Left ventricle myocardium inferior (tissue), 1 donor: ENCODE results near the gene SLC13A4. TPM values are rescaled to one million over a fixed set of nuclear protein-coding genes. Genes with fewer than 3 reads are reported as not detected.

Source experiments
- DNase-seq: peaks from one replicate; pipeline ENCODE4 v3.0.0-alpha.2; 2020
- H3K27ac ChIP-seq: fragments of 200-600 bp; replicated peaks from 2 replicates; pipeline ENCODE4 v1.8.0; 2021
- H3K27me3 ChIP-seq: fragments of 200-600 bp; 2 replicates; pipeline ENCODE4 v1.8.0; 2021; ENCODE audit warnings: low read depth
- H3K36me3 ChIP-seq: fragments of 200-600 bp; 2 replicates; pipeline ENCODE4 v1.8.0; 2021
- H3K4me1 ChIP-seq: fragments of 200-600 bp; 2 replicates; pipeline ENCODE4 v1.8.0; 2021
- H3K4me3 ChIP-seq: fragments of 200-600 bp; 2 replicates; pipeline ENCODE4 v1.8.0; 2021; ENCODE audit warnings: mild to moderate bottlenecking, moderate library complexity
- H3K9me3 ChIP-seq: fragments of 200-600 bp; replicated peaks from 2 replicates; pipeline ENCODE4 v1.8.0; 2021
- intact Hi-C: fragments of 100-400 bp; cut with micrococcal nuclease; formaldehyde crosslinking; loops from one replicate; pipeline ENCODE4 v1.11.0; 2022
- total RNA-seq: library from RNA; stranded (reverse); fragmentation: NEBNext Ultra II Directional; extraction: Animal tissue kit (Norgen Biotek cat#: 25700); gene quantifications from one replicate; pipeline ENCODE4 v1.2.1, GENCODE V29; 2021
- TF ChIP-seq, protein P1 (sequence below): fragments of 200-600 bp; IDR thresholded peaks from 2 replicates; pipeline ENCODE4 v1.8.0; 2021; ENCODE audit warnings: antibody characterized with exemption, mild to moderate bottlenecking, borderline replicate concordance
- donor health status: DM: no; HTN: yes; CAD: no; lungs with severe emphysema.

Gene SLC13A4
- total RNA-seq, 1 donor from 2014 or later = 0.44 TPM

DNA sequence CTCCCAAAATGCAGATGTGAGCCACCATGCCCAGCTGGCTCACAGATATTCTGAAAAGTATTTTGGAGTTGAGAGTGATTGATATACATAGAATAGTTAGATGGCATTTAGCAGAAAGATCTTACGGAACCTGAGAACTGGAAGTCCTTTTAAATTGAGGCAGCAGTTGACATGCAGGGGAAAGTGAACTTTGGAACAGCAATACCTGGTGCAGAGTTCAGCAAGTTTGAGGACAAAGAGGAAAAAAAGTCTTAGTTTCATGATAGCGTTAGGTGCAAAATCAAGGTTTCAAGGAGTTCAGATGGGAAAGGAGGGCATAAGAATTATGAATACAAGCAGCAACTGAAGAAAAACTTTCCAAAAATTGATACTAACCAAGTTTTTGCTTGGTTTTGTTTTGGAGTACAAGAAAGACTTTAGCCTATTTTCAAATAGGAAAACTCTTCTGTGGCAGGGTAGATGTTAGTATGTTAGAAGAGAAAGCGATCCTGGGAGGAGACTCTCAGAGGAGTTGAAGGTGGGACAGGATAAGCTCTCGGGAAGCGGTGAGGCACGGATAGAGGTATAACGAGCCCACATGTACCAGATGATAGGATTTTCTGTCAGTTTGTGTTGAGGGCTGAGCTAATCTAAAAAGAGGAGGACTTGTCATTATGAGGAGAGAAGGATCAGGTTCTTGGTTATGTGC lies 93.7 kb downstream of the SLC13A4 start:
- no peak for DNase-seq
- Histone ChIP-seq H3K27ac (no peak overlapping the region), H3K9me3 (no peaks in the 10 kb centered on the region), H3K4me3 (no peak overlapping the region), H3K36me3 (peaks cover 89% of the 10 kb centered on the region), H3K27me3 (no peaks in the 10 kb centered on the region), H3K4me1 (no peaks in the 10 kb centered on the region)
- TF ChIP-seq, protein P1, sequence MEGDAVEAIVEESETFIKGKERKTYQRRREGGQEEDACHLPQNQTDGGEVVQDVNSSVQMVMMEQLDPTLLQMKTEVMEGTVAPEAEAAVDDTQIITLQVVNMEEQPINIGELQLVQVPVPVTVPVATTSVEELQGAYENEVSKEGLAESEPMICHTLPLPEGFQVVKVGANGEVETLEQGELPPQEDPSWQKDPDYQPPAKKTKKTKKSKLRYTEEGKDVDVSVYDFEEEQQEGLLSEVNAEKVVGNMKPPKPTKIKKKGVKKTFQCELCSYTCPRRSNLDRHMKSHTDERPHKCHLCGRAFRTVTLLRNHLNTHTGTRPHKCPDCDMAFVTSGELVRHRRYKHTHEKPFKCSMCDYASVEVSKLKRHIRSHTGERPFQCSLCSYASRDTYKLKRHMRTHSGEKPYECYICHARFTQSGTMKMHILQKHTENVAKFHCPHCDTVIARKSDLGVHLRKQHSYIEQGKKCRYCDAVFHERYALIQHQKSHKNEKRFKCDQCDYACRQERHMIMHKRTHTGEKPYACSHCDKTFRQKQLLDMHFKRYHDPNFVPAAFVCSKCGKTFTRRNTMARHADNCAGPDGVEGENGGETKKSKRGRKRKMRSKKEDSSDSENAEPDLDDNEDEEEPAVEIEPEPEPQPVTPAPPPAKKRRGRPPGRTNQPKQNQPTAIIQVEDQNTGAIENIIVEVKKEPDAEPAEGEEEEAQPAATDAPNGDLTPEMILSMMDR = no peak
- intact Hi-C loops = no loop called here

Other genes with a start within 250 kb of the SLC13A4 start
- 26.1 TPM for gene CNOT4, start 218.1 kb downstream of the SLC13A4 start, total RNA-seq
- gene NUP205, start 170.3 kb downstream of the SLC13A4 start, total RNA-seq = 14.3 TPM
- 28.2 TPM for gene STMP1, start 65.7 kb downstream of the SLC13A4 start, total RNA-seq
- gene FAM180A, start 20.6 kb upstream of the SLC13A4 start, total RNA-seq = 19.7 TPM
- gene MTPN, start 249.2 kb upstream of the SLC13A4 start, total RNA-seq = 67.9 TPM